Activated CD8-positive, alpha-beta memory T cell treated with anti-CD3 and anti-CD28 coated beads for 48 hours (primary cell): ENCODE data around the gene OXSM.

Experiments used
- DNase-seq, 3 experiments: peaks; one replicate each; pipeline ENCODE4 v3.0.0-alpha.2; 2020; ENCODE audit warnings: low read depth in 2 of 3, low spot score in 2 of 3

OXSM gene

DNA sequence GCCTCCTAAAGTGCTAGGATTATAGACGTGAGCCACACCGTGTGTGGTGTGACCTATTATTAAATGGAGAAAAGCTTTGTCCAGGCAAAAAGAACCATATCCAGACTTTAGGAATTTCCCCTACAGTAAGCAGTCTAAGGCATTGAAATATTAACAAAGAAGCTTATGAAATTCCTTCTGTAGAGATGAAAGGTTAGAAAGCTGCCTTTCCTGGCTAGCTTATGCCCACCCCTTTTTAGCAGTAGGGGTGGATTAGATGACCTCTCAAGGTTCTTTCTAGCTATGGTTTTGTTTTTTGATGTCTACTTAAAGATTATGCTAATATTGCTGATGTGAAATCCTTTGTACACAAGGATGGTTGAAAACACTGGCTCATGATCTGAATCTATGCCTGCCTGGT, 13.9 kb downstream of the OXSM start:
- no peak for DNase-seq

DNA sequence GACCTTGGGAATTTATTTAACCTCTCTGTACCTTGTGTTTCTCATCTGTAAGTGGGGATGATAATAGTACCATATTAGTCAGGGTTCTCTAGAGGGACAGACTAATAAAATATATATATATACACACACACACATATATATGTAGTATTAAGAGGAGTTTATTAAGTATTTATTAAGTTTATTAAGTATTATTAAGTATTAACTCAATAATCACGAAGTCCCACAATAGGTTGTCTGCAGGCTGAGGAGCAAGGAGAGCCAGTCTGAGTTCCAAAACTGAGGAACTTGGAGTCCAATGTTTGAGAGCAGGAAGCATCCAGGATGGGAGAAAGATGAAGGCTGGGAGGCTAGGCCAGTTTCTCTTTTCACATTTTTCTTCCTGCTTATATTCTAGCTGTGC, 14.8 kb downstream of the OXSM start:
- DNase-seq = no peak

DNA sequence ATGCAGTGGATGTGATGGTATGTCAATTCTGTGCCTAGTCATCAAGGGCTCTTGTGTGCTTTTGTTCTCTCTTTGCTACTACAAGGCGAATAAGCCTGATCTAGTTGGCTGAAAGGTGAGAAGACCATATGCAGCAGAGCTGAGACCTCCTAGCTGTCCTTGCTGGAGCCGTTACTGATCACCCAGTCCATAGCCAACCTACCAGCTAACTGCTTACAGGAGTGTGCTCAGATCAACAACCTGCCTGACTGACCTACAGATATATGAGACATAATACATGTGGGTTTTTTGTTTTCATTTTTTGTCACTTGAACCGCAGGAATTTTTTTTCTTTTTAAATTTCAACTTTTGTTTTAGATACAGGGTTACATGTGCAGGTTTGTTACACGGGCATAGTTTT, 22.8 kb downstream of the OXSM start:
- no peak for DNase-seq

DNA sequence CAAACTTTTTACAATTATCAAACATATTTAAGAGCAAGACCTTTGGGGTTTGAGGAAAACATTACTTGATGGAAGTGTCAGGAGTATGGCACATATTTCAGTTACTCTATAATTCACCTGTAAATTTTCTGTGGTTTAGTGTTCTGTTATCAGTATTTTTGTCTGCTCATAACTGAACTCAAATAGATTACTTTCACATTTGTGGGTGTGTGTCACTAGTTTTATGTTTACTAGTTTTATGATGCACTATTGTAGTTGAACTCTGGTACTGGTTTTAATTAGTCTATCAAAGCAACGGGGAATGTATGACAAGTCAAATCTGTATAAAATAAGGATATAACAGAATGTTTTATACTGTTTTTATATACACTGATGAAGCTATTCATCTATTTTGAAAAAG, 27.2 kb downstream of the OXSM start:
- no peak for DNase-seq

DNA sequence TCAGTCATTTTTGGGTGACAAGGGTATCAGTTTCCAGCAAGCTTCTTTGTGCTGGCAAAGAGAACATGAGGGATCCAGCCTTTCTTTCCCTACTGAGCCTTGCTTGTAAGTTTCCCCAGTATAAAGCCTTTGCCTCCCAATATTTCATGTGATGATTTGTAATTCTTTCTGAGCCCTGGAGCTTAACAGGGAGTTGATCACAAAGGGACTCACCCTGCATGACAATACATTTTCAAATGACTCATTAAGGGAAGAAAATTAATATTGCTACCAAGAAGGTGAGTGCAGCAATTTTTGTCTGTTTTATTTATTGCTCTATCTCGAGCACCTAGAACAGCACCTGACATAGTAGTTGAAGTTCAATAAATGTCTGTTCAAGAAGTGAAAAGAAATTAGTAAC, 27.7 kb downstream of the OXSM start:
- DNase-seq = no peak

DNA sequence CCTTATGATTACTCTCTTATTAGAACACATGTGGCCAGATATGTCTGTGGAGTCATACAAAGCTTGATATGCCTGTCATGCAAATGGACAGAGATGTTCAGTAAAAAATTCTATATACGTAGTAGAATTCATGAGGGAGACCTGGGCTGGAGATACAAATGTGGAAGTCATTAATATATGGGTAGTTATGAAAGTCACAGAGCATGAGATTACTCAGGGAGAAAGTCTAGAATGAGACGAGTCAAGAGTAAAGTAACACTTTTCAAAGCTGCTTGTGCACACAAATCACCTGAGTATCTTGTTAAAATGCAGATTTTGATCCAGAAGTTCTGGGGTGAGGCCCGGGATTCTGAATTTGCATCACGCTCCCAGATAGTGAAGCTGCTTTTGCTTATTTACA, 28.4 kb downstream of the OXSM start:
- no peak for DNase-seq

DNA sequence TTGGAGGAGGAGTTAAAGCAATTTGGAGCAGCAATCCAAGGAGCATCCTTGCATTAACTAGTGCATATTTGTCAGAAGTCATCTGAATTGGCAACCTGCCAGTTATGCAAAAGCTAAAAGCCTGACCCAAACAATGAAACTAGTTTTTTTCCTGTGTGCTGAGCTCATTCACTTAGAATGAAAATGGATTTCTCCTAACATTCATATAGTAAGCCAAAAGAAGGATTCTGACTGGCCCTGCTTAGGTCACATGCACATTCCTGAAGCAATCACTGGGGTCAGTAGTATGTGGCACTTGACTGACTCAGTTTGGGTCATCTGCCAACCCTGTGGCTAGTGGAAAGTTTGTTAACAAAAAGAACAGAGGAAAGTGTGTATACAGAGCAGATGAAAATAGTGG, 30.5 kb downstream of the OXSM start:
- no peak for DNase-seq

DNA sequence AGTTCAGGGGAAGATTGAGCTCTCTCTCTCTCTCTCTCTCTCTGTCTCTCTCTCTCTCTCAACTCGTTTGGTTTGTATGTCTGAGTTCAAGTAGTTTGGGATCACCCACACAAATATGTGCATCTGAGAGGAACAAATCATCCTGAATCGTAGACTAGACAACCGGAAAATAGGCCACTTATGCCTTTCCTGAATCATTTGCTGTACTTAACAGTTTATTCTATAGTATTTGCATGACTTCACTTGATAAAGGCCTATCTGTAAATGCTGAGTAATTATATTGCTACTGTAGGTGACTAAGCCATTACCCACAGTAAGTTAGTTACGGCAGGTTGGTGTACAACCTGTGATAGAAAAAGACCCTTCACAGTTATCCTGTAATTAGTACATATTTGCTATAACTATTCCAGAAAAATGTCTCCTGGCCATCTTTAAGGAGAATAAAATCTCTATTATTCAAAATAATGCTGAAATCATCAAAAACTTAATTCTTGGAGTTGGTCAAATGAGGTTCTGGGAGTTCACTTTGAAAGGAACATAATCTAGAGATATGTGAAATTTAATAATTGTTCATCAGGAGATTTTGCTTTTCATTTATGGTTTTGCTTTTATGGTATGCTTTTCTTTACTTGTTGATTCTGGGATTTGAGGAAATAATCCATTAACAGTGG, 31.1 kb downstream of the OXSM start:
- DNase-seq = no peak

DNA sequence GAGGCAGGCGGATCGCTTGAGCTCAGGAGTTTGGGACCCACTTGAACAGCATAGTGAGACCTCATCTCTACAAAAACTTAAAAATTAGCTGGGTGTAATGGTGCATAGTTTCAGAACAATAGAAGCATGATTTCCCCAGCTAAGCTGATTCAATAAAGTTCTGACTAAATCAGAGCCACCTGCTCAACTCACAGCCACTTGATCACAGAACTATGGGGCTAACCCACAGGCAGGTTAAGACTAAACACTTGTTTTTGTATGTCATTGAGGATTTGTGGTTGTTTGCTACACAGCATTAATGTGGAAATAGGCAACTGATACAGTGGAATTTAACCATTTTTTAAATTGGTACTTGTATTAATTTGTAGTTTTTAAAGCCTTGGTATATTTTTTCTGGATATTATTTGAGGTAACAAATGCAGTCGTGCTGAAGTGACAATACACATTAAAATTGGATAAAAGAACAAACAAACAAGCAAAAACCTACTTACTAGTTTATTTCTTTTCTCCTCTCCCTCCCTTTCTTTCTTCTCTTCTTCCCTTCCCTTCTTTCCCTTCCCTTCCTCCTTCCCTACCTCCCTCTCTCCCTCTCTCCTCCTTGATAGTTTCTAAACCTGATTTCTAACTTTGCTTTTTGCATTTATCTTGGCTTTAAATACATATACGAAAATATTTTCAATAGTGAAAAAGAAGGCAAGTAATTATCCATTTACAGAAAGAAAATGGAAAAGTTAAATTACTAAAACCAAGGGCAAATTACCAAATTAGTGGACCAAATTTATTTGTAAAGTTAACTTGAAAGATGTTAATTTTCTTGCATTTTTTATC, 32.1 kb downstream of the OXSM start:
- DNase-seq = no peak

DNA sequence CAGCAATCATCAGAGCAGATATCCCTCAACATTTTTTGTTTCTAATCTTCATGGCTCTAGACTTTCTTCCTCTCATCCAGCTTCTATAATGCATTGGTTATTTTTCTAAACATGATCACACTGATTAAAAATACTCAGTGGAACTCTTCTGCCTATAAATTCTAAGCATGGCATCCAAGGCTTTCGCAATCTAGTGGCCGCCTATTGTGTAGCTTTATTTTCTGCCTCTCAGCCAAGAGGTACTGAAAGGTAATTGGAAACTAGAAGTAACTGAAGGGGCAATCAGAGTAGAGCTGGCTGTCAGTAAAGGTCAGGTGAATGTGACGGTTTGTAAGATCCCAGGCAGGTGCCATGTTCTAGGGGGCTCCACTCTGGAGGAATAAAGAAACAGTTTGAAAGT, 33.4 kb downstream of the OXSM start:
- DNase-seq = no peak

DNA sequence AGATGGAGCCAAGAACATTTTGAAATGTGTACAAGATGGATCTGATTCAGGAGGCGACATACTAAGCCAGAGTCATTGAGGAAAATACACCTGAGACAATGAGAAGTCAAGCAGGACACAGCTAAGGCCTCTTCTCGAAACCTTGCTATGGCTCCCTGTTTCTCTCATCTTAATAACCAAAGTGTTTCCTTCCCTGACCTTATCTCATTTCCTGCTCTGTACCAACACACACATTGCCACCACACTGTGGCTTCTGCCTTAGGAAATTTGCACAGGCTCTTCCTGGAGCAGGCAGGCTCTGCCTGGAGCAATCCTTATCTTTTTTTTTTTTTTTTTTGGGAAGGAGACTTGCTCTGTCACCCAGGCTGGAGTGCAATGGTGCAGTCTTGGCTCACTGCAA, 36.6 kb downstream of the OXSM start:
- DNase-seq = no peak

DNA sequence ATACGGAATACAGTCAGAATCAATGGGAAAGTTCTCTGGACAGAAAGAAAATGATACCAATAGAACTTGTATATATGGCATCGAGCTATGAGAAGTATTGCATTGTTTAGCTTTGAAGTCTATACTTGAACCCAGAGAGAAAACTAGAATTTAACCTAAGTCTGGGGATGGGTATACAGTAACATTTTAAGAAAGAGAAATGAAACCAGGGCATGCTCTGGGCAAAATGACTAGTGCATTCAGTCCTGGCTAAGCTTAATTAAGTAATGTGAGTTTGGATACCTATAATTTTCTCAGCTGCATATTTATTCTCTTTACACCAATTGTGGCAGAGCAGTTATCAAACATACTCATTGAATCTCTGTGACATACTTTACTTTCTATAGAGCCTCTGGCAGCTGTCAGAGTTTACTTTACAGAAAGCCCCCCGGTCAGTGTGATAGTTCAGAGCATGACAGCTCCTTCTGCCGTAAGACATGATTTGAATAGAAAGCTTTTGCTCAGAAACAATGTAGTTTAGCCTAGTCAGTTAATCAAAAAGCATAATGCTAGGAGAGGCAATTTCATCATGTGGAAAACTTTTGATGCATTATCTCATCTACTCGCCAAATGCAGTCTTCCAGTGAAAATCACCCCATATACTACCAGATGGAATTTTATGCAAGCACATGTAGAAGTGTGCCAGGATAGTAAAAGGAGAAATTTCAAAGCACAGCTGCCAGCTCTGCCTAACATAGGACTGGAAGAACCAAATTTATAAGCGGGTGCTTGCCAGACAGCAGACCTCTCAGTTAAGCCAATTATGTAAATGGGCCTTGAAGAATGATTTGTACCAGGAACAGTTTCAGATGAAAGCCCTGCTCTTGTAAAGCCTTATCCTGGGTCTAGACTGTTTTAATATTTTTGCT, 40.7 kb downstream of the OXSM start:
- no peak for DNase-seq

DNA sequence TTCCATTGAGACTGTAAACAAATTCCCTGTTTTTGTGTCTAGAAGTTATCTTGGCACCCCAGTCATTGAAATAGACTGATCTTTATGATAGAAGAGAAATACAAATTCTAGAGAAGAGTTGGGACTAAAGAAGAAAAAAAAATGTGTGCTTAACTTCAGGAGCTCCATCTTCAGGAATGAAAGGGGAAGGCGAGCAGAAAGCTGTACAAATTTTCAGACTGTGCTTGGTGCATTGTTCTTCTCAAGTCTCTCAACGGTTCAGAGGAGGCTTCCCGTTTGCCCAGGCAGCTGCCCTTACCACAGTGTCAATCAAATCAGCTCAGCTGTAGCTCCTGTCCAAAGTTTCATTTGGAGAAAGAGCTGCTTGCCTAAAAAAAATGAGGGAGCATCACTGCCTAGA, 41.7 kb downstream of the OXSM start:
- no peak for DNase-seq

DNA sequence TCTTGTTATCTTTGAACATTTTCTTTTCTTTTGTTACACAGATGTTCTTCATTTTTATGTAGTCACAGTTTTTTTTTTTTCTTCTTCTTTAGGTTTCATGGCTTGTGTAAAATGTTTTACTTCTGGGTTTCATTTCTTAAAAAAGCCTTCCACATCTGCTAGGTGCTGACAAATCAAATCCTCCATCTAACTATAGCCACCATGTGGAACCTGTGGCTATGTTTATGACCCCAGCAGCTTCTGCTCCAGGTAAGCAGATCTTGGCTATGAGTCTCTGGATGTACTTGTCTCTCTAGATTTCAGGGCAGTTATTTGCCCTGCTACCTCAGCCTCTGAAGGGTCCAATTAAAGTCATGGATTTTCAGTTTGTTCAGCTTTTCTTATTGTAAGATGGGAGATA, 44.5 kb downstream of the OXSM start:
- DNase-seq = no peak

DNA sequence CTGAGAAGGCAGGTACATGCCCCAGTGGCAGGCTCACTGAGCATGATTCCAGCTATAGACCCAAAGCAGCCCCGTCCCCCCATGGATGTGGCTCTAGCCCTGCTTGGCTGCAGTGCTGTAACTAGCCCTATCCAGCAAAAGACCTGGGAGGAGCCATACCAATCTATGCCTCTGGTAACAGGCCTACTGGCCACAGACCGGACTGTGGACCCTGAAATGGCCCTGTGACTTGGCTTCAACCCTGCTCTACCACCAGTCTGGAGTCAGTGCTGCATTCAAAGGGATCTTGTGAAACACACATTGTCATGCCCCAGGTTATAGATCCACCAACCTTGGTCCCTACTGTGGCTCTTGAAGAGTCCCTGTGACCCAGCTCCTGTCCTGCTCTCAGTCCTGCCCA, 46.7 kb downstream of the OXSM start:
- DNase-seq = no peak

DNA sequence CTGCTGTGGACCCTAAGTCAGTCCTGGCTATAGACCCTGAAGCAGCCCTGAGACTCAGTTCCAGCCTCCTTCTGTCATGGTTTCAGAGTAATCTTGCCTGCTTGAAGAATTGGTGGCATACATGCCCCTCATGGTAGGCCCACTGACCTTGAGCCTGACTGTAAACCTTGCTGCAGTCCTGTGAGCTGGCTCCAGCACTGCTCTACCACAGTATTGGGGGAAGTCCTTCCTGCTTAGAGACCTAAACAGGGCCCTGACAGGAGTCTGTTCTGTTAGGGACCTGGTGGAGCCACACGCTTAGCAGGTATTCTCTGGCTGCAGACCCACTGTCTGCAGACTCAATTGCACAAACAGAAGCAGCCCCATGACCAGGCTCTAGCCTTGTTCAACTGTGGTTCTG, 47.1 kb downstream of the OXSM start:
- no peak for DNase-seq

DNA sequence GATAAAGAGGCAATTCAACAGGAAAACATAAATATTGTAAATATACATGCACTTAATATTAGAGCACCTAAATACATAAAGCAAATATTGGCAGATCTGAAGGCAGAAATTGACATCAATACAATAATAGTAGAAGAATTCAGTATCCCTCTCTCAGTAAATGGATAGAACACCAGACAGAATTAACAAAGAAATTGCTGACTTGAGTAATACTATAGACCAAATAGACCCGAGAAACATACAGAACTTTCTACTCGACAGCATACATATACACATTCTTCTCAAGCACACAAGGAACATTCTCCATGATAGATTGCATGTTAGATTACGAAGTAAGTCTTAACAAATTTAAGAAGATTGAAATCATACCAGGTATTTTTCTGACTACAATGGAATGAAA, 50.2 kb downstream of the OXSM start:
- DNase-seq = no peak

DNA sequence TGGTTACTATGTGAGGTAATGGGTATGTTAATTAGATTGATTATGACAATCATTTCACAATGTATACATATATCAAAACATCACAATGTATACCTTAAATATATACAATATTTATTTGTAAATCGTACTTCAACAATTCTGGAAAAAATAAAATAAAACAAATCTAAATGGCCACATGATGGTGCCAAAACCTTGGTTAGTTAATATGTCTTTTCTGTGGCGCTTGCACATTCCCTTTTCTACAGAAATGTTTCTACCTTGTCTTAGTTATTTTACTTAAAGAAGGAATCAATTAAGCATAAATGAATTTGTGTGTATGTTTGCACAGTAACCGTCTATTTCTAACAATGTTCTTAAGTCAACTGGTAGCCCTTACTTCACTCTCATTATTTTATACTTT, 53.4 kb downstream of the OXSM start:
- no peak for DNase-seq
